Osteocyte (in vitro differentiated cells): ENCODE data around the gene CDKN2C. TPM values are rescaled to one million over a fixed set of nuclear protein-coding genes. Genes with fewer than 3 reads are reported as not detected.

ENCODE experiments used
- DNase-seq: peaks from one replicate; pipeline ENCODE4 v3.0.0; 2021; ENCODE audit warnings: mixed read lengths; ENCODE audit not compliant: unreplicated experiment; ENCODE audit errors: extremely low spot score
- H3K27ac Mint-ChIP-seq: one replicate; pipeline ENCODE4 v1.8.0; 2021; ENCODE audit warnings: mild to moderate bottlenecking, mixed read lengths; ENCODE audit not compliant: unreplicated experiment
- H3K27me3 Mint-ChIP-seq: one replicate; pipeline ENCODE4 v1.8.0; 2021; ENCODE audit warnings: mixed read lengths; ENCODE audit not compliant: unreplicated experiment
- H3K36me3 Mint-ChIP-seq: one replicate; pipeline ENCODE4 v1.8.0; 2021; ENCODE audit warnings: mixed read lengths; ENCODE audit not compliant: unreplicated experiment
- H3K4me1 Mint-ChIP-seq: one replicate; pipeline ENCODE4 v1.8.0; 2021; ENCODE audit warnings: mixed read lengths; ENCODE audit not compliant: unreplicated experiment
- H3K4me3 Mint-ChIP-seq: one replicate; pipeline ENCODE4 v1.8.0; 2021; ENCODE audit warnings: mild to moderate bottlenecking, moderate library complexity, mixed read lengths; ENCODE audit not compliant: unreplicated experiment
- H3K9me3 Mint-ChIP-seq: one replicate; pipeline ENCODE4 v1.8.0; 2021; ENCODE audit warnings: mixed read lengths; ENCODE audit not compliant: unreplicated experiment
- long read RNA-seq: library from polyadenylated mRNA; unstranded; transcript quantifications from one replicate; pipeline ENCODE4 v2.0.0, GENCODE V29; 2021
- total RNA-seq: library from RNA; stranded (reverse); gene quantifications from 2 replicates; pipeline ENCODE4 v1.2.1, GENCODE V29; 2021
- TF ChIP-seq, protein P1 (sequence below): fragments of 200-600 bp; sonication (generic); IDR thresholded peaks from 2 replicates; pipeline ENCODE4 v1.5.0; 2021; ENCODE audit warnings: antibody characterized with exemption, mild to moderate bottlenecking, moderate library complexity

CDKN2C gene
- total RNA-seq: 9.2 and 9.6 TPM in 2 replicates
- long read RNA-seq, transcript CDKN2C-202 (2 exons, 1,220 nt): major isoform, 14 of 14 reads
- long read RNA-seq, partial matches to known transcripts: 0 of 14 reads
- long read RNA-seq, other reads (novel, unspliced or antisense): 0 of 14 reads

DNA sequence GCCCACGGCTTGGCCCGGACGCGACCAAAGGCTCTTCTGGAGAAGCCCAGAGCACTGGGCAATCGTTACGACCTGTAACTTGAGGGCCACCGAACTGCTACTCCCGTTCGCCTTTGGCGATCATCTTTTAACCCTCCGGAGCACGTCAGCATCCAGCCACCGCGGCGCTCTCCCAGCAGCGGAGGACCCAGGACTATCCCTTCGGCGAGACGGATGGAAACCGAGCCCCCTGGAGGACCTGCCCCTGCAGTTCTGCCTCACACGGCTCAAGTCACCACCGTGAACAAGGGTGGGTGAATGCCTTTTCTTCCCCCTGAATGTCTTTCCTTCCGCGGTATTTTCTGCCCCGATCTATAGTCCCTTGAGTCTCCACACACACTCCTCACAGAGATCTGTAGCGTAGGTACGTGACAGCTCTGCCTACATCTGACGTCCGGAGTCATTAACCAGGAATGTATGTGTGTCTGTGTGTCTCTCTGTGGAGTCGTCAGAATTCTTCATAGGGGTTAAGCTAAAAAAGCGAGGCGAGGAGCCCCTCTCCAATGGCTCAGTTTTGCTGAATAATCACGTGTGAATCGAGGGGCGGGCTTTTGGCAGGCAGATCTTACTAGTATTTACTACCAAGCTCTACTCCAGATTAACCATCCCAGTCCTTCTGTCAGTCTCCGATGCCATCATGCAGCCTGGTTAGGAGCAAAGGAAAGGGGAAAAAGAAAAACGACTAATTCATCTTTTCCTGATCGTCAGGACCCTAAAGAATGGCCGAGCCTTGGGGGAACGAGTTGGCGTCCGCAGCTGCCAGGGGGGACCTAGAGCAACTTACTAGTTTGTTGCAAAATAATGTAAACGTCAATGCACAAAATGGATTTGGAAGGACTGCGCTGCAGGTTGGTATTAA lies at the start of gene CDKN2C:
Gene CDKN2C (plus strand): TSS at position 635 of the 898 bp plus-strand sequence. CDS start 124 bp downstream, at position 759.
- H3K9me3 Mint-ChIP-seq: no peaks in the 10 kb centered on the region
- H3K36me3 Mint-ChIP-seq: no peaks in the 10 kb centered on the region
- H3K4me1 Mint-ChIP-seq: peaks cover 29% of the 10 kb centered on the region

DNA sequence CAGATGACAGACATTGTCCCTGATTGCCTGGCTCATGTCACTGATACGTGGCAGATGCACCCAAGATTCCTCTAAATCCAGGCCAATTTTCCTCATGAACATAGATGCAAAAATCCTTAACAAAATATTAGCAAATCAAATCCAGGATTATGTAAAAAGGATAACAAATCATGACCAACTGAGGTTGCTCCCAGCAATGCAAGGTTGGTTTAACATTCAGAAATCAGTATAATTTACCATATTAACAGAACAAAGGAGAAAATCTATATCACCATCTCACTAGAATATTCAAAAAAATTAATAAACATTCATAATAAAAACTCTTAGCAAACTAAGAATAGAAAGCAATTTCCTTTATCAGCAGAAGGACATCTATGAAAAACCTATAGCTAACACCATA lies 49.6 kb upstream of the CDKN2C start:
- Mint-ChIP-seq H3K9me3 (peaks cover 28% of the 10 kb centered on the region), H3K27ac (no peak overlapping the region), H3K36me3 (peaks cover 14% of the 10 kb centered on the region)

More for the DNA sequence above, at the start of gene CDKN2C:
- DNase-seq: no peak
- TF ChIP-seq, protein P1, sequence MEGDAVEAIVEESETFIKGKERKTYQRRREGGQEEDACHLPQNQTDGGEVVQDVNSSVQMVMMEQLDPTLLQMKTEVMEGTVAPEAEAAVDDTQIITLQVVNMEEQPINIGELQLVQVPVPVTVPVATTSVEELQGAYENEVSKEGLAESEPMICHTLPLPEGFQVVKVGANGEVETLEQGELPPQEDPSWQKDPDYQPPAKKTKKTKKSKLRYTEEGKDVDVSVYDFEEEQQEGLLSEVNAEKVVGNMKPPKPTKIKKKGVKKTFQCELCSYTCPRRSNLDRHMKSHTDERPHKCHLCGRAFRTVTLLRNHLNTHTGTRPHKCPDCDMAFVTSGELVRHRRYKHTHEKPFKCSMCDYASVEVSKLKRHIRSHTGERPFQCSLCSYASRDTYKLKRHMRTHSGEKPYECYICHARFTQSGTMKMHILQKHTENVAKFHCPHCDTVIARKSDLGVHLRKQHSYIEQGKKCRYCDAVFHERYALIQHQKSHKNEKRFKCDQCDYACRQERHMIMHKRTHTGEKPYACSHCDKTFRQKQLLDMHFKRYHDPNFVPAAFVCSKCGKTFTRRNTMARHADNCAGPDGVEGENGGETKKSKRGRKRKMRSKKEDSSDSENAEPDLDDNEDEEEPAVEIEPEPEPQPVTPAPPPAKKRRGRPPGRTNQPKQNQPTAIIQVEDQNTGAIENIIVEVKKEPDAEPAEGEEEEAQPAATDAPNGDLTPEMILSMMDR: no peak
- no peaks in the 10 kb centered on the region for H3K27me3 Mint-ChIP-seq
- peak within 1 kb of the TSS; percentile 97 for H3K27ac Mint-ChIP-seq
- H3K4me3 Mint-ChIP-seq: peak within 1 kb of the TSS; percentile 98

DNA sequence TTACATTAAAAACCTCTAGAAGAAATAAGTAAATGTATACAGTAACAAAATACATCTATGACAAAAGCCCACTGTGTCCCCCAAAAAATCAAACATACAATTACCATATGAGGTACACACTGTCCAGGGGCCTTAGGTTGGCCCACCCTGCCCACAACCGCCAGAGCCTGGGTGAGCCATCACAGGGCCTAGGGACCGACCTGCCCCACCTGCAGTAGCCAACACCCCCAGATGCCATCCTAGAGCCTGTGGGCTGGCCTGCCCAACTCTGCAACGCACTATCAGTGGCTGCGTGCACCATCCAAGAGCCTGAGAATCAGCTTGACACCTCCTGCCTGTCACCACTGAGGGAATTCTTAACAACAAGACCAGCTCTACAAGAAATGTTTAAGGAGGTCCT lies 49.0 kb upstream of the CDKN2C start:
- TF ChIP-seq, protein P1: no peak
- H3K9me3 Mint-ChIP-seq: peaks cover 30% of the 10 kb centered on the region
- H3K4me1 Mint-ChIP-seq: peaks cover 1% of the 10 kb centered on the region

More for the DNA sequence above, 49.6 kb upstream of the CDKN2C start:
- DNase-seq: no peak
- TF ChIP-seq, protein P1: no peak
- H3K4me3 Mint-ChIP-seq: no peak overlapping the region
- H3K27me3 Mint-ChIP-seq: no peaks in the 10 kb centered on the region
- H3K4me1 Mint-ChIP-seq: peaks cover 1% of the 10 kb centered on the region

DNA sequence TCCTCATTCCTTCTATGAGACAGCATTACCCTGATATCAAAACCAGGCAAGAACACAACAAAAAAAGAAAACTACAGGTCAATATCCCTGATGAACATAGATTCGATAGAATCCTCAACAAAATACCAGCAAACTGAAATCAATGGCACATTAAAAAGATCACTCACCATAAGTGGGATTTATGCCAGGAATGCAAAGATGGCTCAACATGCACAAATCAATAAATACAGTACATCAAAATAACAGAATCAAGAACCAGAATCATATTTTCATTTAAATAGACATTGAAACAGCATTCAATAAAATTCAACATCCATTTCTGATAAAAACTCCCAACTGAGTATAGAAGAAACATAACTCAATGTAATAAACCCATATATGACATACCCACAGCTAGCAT lies 46.5 kb upstream of the CDKN2C start:
- Mint-ChIP-seq H3K27ac (no peak overlapping the region), H3K4me1 (no peaks in the 10 kb centered on the region), H3K27me3 (no peaks in the 10 kb centered on the region), H3K9me3 (peaks cover 33% of the 10 kb centered on the region), H3K36me3 (peaks cover 18% of the 10 kb centered on the region), H3K4me3 (no peak overlapping the region)
- TF ChIP-seq, protein P1: no peak
- DNase-seq: no peak

More for the DNA sequence above, 49.0 kb upstream of the CDKN2C start:
- H3K36me3 Mint-ChIP-seq: peaks cover 14% of the 10 kb centered on the region
- H3K27ac Mint-ChIP-seq: no peak overlapping the region
- DNase-seq: no peak
- H3K27me3 Mint-ChIP-seq: no peaks in the 10 kb centered on the region
- no peak overlapping the region for H3K4me3 Mint-ChIP-seq

DNA sequence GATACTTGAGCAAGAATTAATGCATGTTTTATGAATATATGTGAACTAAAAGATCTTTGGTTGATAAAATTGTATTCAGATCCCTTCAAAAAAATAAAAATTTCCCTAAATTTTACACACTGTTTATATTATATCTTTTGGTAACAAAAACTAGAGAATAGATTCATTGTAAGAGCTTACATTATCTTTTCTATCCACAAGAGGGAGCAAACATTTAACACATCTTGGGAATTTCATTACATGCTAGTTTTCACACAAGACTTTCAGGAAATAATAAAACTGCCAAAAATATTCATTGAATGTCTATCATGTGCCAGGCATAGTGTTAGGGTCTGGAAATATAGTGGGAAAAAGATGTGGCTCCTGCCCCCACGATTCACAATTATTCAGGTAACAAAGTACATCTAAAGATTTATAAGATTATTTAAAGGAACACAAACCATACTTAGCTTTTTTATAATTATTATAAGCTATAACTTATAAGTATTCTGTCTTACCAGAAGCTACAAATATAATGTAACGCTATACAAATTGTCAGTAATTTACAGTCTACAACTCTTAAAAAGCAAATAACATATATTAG lies 40.6 kb upstream of the CDKN2C start:
- peaks cover 8% of the 10 kb centered on the region for H3K9me3 Mint-ChIP-seq
- peaks cover 7% of the 10 kb centered on the region for H3K36me3 Mint-ChIP-seq
- no peaks in the 10 kb centered on the region for H3K4me1 Mint-ChIP-seq
- no peak overlapping the region for H3K4me3 Mint-ChIP-seq
- TF ChIP-seq, protein P1: peak; percentile 68
- no peak overlapping the region for H3K27ac Mint-ChIP-seq
- H3K27me3 Mint-ChIP-seq: no peaks in the 10 kb centered on the region
- no peak for DNase-seq
